Fibroblast of lung (primary cell): ENCODE measurements around the gene HDDC2.

Experiments used
- CTCF ChIP-seq, 2 donors: IDR thresholded peaks in 1 of 2; conservative IDR thresholded peaks in 1 of 2; 1 replicate in 1 of 2; 2 replicates in 1 of 2; pipeline ENCODE4 v1.5.1; 2011 to 2012; ENCODE audit warnings: low read length in 2 of 2, control low read depth in 1 of 2, inconsistent platforms in 1 of 2, low read depth in 1 of 2, mild to moderate bottlenecking in 1 of 2
- EZH2 ChIP-seq: IDR thresholded peaks from 2 replicates; pipeline ENCODE4 v1.5.1; 2012; ENCODE audit warnings: low read length, control low read depth, mild to moderate bottlenecking; ENCODE audit errors: missing control alignments

- TF ChIP-seq EZH2 (no peak), CTCF (conservative IDR thresholded peaks at IDR 0.05 in 1 of 2, IDR thresholded peaks at IDR 0.05 in 1 of 2; ENCODE audit: low read depth in 1 of 2, low read length in 2 of 2) (no peak)
Observed at GRCh38 chr6:125231574-125232343, 70.0 kb downstream of the HDDC2 start.
